CD14-positive monocyte (primary cell): ENCODE measurements around the gene NANOGP8. TPM values are rescaled to one million over a fixed set of nuclear protein-coding genes. Genes with fewer than 3 reads are reported as not detected.
A peak's percentile ranks its signal among the peaks of the same experiment; 100 is the strongest.

Experiments used
- DNase-seq, 3 donors: peaks; one replicate each; pipeline ENCODE4 v3.0.0-alpha.2; 2011 to 2022
- H2AFZ ChIP-seq: 2 replicates; pipeline ENCODE4 v1.6.0; 2012; ENCODE audit warnings: mild to moderate bottlenecking, low read depth, low read length, inconsistent platforms; ENCODE audit not compliant: insufficient read depth, poor library complexity, severe bottlenecking
- H3K27ac ChIP-seq, 2 donors: 1 replicate in 1 of 2; 2 replicates in 1 of 2; pipeline ENCODE4 v1.5.1; 2012 to 2013; ENCODE audit warnings: low read length in 2 of 2, control low read depth in 1 of 2, inconsistent platforms in 1 of 2, low read depth in 1 of 2, mild to moderate bottlenecking in 1 of 2
- H3K27me3 ChIP-seq, 2 donors: one replicate each; pipeline versions ENCODE4 v1.6.0 to v1.6.1; 2011 to 2013; ENCODE audit warnings: low read length in 2 of 2; ENCODE audit not compliant: control insufficient read depth in 2 of 2, insufficient read depth in 2 of 2
- H3K36me3 ChIP-seq, 2 donors: replicated peaks in 1 of 2; 1 replicate in 1 of 2; 2 replicates in 1 of 2; pipeline versions ENCODE4 v1.5.1 to v1.6.1; 2012 to 2013; ENCODE audit warnings: low read length in 2 of 2, control low read depth in 1 of 2, inconsistent platforms in 1 of 2, mild to moderate bottlenecking in 1 of 2; ENCODE audit not compliant: insufficient read depth in 2 of 2, control insufficient read depth in 1 of 2
- H3K4me1 ChIP-seq, 2 donors: 1 replicate in 1 of 2; 2 replicates in 1 of 2; pipeline versions ENCODE4 v1.5.1 to v1.6.1; 2012 to 2013; ENCODE audit warnings: low read length in 2 of 2, control low read depth in 1 of 2, inconsistent platforms in 1 of 2, mild to moderate bottlenecking in 1 of 2, moderate library complexity in 1 of 2; ENCODE audit not compliant: insufficient read depth in 2 of 2, control insufficient read depth in 1 of 2
- H3K4me2 ChIP-seq: replicated peaks from 2 replicates; pipeline ENCODE3; 2012; ENCODE audit warnings: low read length, moderate library complexity, mild to moderate bottlenecking; ENCODE audit not compliant: poor library complexity, severe bottlenecking; ENCODE audit errors: extremely low read depth
- H3K4me3 ChIP-seq, 3 experiments: fragments of 200-600 bp in 1 of 3; sonication (generic) in 1 of 3; replicated peaks in 1 of 3; 1 replicate in 2 of 3; 2 replicates in 1 of 3; pipeline ENCODE4 v1.5.1; 2011 to 2013; ENCODE audit warnings: low read length in 3 of 3, mild to moderate bottlenecking in 3 of 3, control low read depth in 2 of 3, low read depth in 2 of 3, inconsistent platforms in 1 of 3, moderate library complexity in 1 of 3
- H3K79me2 ChIP-seq: 2 replicates; pipeline ENCODE4 v1.6.0; 2012; ENCODE audit warnings: mild to moderate bottlenecking, control low read depth, inconsistent platforms, low read length, moderate library complexity; ENCODE audit not compliant: insufficient read depth
- H3K9ac ChIP-seq: 2 replicates; pipeline ENCODE4 v1.6.0; 2017; ENCODE audit warnings: low read length, mild to moderate bottlenecking; ENCODE audit not compliant: insufficient read depth, poor library complexity, severe bottlenecking
- H3K9me3 ChIP-seq, 2 donors: replicated peaks in 1 of 2; 1 replicate in 1 of 2; 2 replicates in 1 of 2; pipeline versions ENCODE4 v1.5.1 to v1.6.1; 2012 to 2013; ENCODE audit warnings: low read length in 2 of 2, control low read depth in 1 of 2; ENCODE audit not compliant: control insufficient read depth in 1 of 2, insufficient read depth in 1 of 2
- H4K20me1 ChIP-seq: 2 replicates; pipeline ENCODE4 v1.6.0; 2012; ENCODE audit warnings: mild to moderate bottlenecking, low read length, control low read depth, moderate library complexity; ENCODE audit not compliant: insufficient read depth
- H3K27ac Mint-ChIP-seq, 7 donors: one replicate each; pipeline ENCODE4 v1.8.0; 2020; ENCODE audit warnings: mild to moderate bottlenecking in 7 of 7, mixed read lengths in 7 of 7, moderate library complexity in 6 of 7, inconsistent platforms in 2 of 7
- H3K27me3 Mint-ChIP-seq, 3 donors: one replicate each; pipeline ENCODE4 v1.8.0; 2021 to 2022; ENCODE audit warnings: low read depth in 3 of 3, mild to moderate bottlenecking in 3 of 3, mixed read lengths in 3 of 3, moderate library complexity in 3 of 3, inconsistent platforms in 1 of 3
- H3K36me3 Mint-ChIP-seq, 2 donors: one replicate each; pipeline ENCODE4 v1.8.0; 2020; ENCODE audit warnings: mixed read lengths in 2 of 2, inconsistent platforms in 1 of 2, mild to moderate bottlenecking in 1 of 2
- H3K4me1 Mint-ChIP-seq: one replicate; pipeline ENCODE4 v1.8.0; 2020; ENCODE audit warnings: mild to moderate bottlenecking, mixed read lengths
- H3K4me3 Mint-ChIP-seq, 2 donors: one replicate each; pipeline ENCODE4 v1.8.0; 2020; ENCODE audit warnings: mild to moderate bottlenecking in 2 of 2, mixed read lengths in 2 of 2, moderate library complexity in 1 of 2
- H3K9me3 Mint-ChIP-seq, 7 donors: one replicate each; pipeline ENCODE4 v1.8.0; 2020 to 2022; ENCODE audit warnings: mixed read lengths in 7 of 7, mild to moderate bottlenecking in 6 of 7, moderate library complexity in 6 of 7, inconsistent platforms in 2 of 7
- WGBS: methylation state at CpG from one replicate; pipeline ENCODE4 v1.1.5; 2013; ENCODE audit warnings: missing lambda C conversion rate; ENCODE audit not compliant: insufficient coverage; 5-methylcytosine and 5-hydroxymethylcytosine counted together
- intact Hi-C, 2 donors: fragments of 100-400 bp; cut with micrococcal nuclease; formaldehyde crosslinking; loops; one replicate each; pipeline versions ENCODE4 v1.15.0 to v1.15.1; 2023
- polyA plus RNA-seq, 3 donors: library from polyadenylated mRNA; depleted of rRNA in 1 of 3; unstranded in 2 of 3; stranded (reverse) in 1 of 3; fragments of 300-500 nt in 2 of 3; fragments of >200 nt in 1 of 3; fragmentation: Illumina TruSeq in 2 of 3; gene quantifications; 1 replicate in 2 of 3; 2 replicates in 1 of 3; pipeline ENCODE4 v1.2.3, GENCODE V29; 2012 to 2021
- TF ChIP-seq, protein P1 (sequence below): fragments of 200-600 bp; IDR thresholded peaks from one replicate; pipeline ENCODE4 v1.8.0; 2022; ENCODE audit warnings: antibody characterized with exemption, mild to moderate bottlenecking

Gene NANOGP8
- polyA plus RNA-seq, 3 donors = not detected

- no peak overlapping the region for H3K27ac Mint-ChIP-seq
- no peaks in the 10 kb centered on the region for H3K27me3 ChIP-seq
- peaks cover 17% of the 10 kb centered on the region for H3K4me1 Mint-ChIP-seq
- H3K4me3 Mint-ChIP-seq = no peak overlapping the region
- 100% methylated on average over 1 of the region's 1 CpG for WGBS
- no peak overlapping the region for H2AFZ ChIP-seq
- H3K9me3 ChIP-seq = no peaks in the 10 kb centered on the region
- intact Hi-C loops = loop anchor here in 1 of 2 donors (10.0 kb wide), 1 partner anchor 63 kb away; the partner anchor contains the start of gene ZNF770
- H4K20me1 ChIP-seq = no peaks in the 10 kb centered on the region
- TF ChIP-seq, protein P1, sequence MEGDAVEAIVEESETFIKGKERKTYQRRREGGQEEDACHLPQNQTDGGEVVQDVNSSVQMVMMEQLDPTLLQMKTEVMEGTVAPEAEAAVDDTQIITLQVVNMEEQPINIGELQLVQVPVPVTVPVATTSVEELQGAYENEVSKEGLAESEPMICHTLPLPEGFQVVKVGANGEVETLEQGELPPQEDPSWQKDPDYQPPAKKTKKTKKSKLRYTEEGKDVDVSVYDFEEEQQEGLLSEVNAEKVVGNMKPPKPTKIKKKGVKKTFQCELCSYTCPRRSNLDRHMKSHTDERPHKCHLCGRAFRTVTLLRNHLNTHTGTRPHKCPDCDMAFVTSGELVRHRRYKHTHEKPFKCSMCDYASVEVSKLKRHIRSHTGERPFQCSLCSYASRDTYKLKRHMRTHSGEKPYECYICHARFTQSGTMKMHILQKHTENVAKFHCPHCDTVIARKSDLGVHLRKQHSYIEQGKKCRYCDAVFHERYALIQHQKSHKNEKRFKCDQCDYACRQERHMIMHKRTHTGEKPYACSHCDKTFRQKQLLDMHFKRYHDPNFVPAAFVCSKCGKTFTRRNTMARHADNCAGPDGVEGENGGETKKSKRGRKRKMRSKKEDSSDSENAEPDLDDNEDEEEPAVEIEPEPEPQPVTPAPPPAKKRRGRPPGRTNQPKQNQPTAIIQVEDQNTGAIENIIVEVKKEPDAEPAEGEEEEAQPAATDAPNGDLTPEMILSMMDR = no peak
- H3K4me1 ChIP-seq = peaks cover 21% of the 10 kb centered on the region in 2 donors
- no peak overlapping the region for H3K27ac ChIP-seq
- peaks cover under 1 to 7% (median 2%) of the 10 kb centered on the region in 3 donors for H3K27me3 Mint-ChIP-seq
- no peaks in the 10 kb centered on the region for H3K36me3 Mint-ChIP-seq
- no peak overlapping the region for H3K4me3 ChIP-seq
- peaks cover 0 to 7% (median under 1%) of the 10 kb centered on the region in 7 donors for H3K9me3 Mint-ChIP-seq
- no peak overlapping the region for H3K9ac ChIP-seq
- DNase-seq = no peak
- H3K79me2 ChIP-seq = no peaks in the 10 kb centered on the region
- H3K36me3 ChIP-seq = no peaks in the 10 kb centered on the region
- H3K4me2 ChIP-seq = no peak overlapping the region
Observed at GRCh38 chr15:35047528-35047927, 37.6 kb downstream of the NANOGP8 start.

DNA sequence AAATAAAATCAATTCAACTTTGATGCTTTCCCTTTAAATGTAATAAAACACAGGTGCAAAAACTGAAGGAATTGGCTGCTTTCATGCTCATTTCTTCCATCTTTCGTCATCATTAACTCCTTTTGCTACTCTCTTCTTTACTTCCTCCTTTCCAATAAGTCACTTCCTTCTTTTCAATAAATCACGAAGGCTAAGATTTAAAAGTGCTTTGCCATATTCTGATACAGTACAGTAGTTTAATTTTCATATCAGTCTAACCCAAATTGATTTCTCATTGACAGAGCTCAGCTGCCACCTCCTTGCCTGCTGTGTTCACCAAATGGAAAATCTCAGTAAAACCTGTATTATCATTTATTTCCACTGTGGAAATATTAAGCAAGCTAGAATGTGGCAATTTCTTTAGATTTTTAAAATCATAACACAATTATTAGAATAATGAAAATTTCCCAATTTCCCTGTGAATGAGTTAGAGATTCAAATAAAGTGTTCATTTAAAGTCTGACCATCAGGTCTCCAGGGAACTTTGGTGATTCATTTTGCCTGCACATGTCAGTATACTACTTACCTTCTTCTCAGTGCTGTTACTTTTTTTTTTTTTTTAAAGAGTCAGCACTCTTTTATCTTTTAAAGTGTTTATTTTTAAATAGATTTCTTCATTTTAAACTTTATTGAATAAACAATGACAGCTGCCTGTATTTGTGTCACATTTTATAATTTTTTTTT lies 41.6 kb downstream of the NANOGP8 start:
- H3K36me3 ChIP-seq = no peaks in the 10 kb centered on the region
- Mint-ChIP-seq H3K27me3 (peaks cover 0 to 1% (median under 1%) of the 10 kb centered on the region in 3 donors), H3K27ac (peak overlapping the region; percentile 69 to 85 (median 79)), H3K4me1 (peaks cover 35% of the 10 kb centered on the region), H3K4me3 (peak overlapping the region in 1 of 2 donors; percentile 65), H3K36me3 (no peaks in the 10 kb centered on the region), H3K9me3 (peaks cover 0 to 5% (median 0%) of the 10 kb centered on the region in 7 donors)
- H3K27ac ChIP-seq = peak overlapping the region; percentile 16 to 73
- H3K27me3 ChIP-seq = no peaks in the 10 kb centered on the region
- peaks cover 28 to 39% of the 10 kb centered on the region in 2 donors for H3K4me1 ChIP-seq
- H3K79me2 ChIP-seq = no peaks in the 10 kb centered on the region
- H4K20me1 ChIP-seq = no peaks in the 10 kb centered on the region
- intact Hi-C loops = loop anchor here in 1 of 2 donors (10.0 kb wide), 1 partner anchor 59 kb away; the partner anchor contains the start of gene ZNF770
- DNase-seq = peak; percentile 26 to 60 (median 49)
- no peak overlapping the region for H2AFZ ChIP-seq
- H3K9me3 ChIP-seq = no peaks in the 10 kb centered on the region
- H3K4me2 ChIP-seq = peak overlapping the region; percentile 48
- H3K4me3 ChIP-seq = peak overlapping the region in 1 of 3 experiments; percentile 24
- H3K9ac ChIP-seq = no peak overlapping the region
- TF ChIP-seq, protein P1 = no peak
- no CpG with 5 or more reads among the region's 2 CpGs for WGBS
